ENCODE measurements around the gene RGS4.

RGS4 gene

GRCh38 chr1:163069142-163069541 lies at the start of gene RGS4:
RGS4 (plus strand) TSS chr1:163069361; CDS start chr1:163069485, 124 bp downstream.
- H3K4me3 ChIP-seq (ENCODE audit: low read depth, low read length): no peak within 1 kb of the TSS

- H3K4me3 ChIP-seq (ENCODE audit: low read depth, low read length): no peak overlapping the region
Measured at GRCh38 chr1:163022129-163022528, 47.0 kb upstream of the RGS4 start.

- H3K4me3 ChIP-seq (ENCODE audit: low read depth, low read length): no peak overlapping the region
Measured at GRCh38 chr1:163027610-163028009, 41.6 kb upstream of the RGS4 start.

GRCh38 chr1:163029901-163030300 lies 39.3 kb upstream of the RGS4 start:
- H3K4me3 ChIP-seq (ENCODE audit: low read depth, low read length): no peak overlapping the region

- H3K4me3 ChIP-seq (ENCODE audit: low read depth, low read length): no peak overlapping the region
Measured at GRCh38 chr1:163035446-163036249, 33.5 kb upstream of the RGS4 start.

- no peak overlapping the region for H3K4me3 ChIP-seq (ENCODE audit: low read depth, low read length)
Measured at GRCh38 chr1:163036671-163037070, 32.5 kb upstream of the RGS4 start.

GRCh38 chr1:163038928-163039706 lies 30.0 kb upstream of the RGS4 start:
- no peak overlapping the region for H3K4me3 ChIP-seq (ENCODE audit: low read depth, low read length)

GRCh38 chr1:163039707-163040093 lies 29.5 kb upstream of the RGS4 start:
- no peak overlapping the region for H3K4me3 ChIP-seq (ENCODE audit: low read depth, low read length)

- no peak overlapping the region for H3K4me3 ChIP-seq (ENCODE audit: low read depth, low read length)
Measured at GRCh38 chr1:163046071-163046470, 23.1 kb upstream of the RGS4 start.

- H3K4me3 ChIP-seq (ENCODE audit: low read depth, low read length): no peak overlapping the region
Measured at GRCh38 chr1:163047951-163048659, 21.1 kb upstream of the RGS4 start.

- H3K4me3 ChIP-seq (ENCODE audit: low read depth, low read length): no peak overlapping the region
Measured at GRCh38 chr1:163048869-163049268, 20.3 kb upstream of the RGS4 start.

GRCh38 chr1:163049296-163049695 lies 19.9 kb upstream of the RGS4 start:
- no peak overlapping the region for H3K4me3 ChIP-seq (ENCODE audit: low read depth, low read length)

GRCh38 chr1:163050496-163050895 lies 18.7 kb upstream of the RGS4 start:
- no peak overlapping the region for H3K4me3 ChIP-seq (ENCODE audit: low read depth, low read length)

- no peak overlapping the region for H3K4me3 ChIP-seq (ENCODE audit: low read depth, low read length)
Measured at GRCh38 chr1:163054181-163054591, 15.0 kb upstream of the RGS4 start.

GRCh38 chr1:163055005-163055404 lies 14.2 kb upstream of the RGS4 start:
- no peak overlapping the region for H3K4me3 ChIP-seq (ENCODE audit: low read depth, low read length)

GRCh38 chr1:163055531-163055930 lies 13.6 kb upstream of the RGS4 start:
- H3K4me3 ChIP-seq (ENCODE audit: low read depth, low read length): no peak overlapping the region

GRCh38 chr1:163056831-163057230 lies 12.3 kb upstream of the RGS4 start:
- H3K4me3 ChIP-seq (ENCODE audit: low read depth, low read length): no peak overlapping the region

GRCh38 chr1:163060343-163061007 lies 8.7 kb upstream of the RGS4 start:
- no peak overlapping the region for H3K4me3 ChIP-seq (ENCODE audit: low read depth, low read length)

GRCh38 chr1:163063143-163063542 lies 6.0 kb upstream of the RGS4 start:
- H3K4me3 ChIP-seq (ENCODE audit: low read depth, low read length): no peak overlapping the region

GRCh38 chr1:163063610-163064009 lies 5.6 kb upstream of the RGS4 start:
- no peak overlapping the region for H3K4me3 ChIP-seq (ENCODE audit: low read depth, low read length)

GRCh38 chr1:163066168-163066567 lies 3.0 kb upstream of the RGS4 start:
- no peak overlapping the region for H3K4me3 ChIP-seq (ENCODE audit: low read depth, low read length)

Measured in iPS-11a (cell line).